NCI-H2029 (cell line): Measurements from ENCODE around the gene CACNA1C.

Source experiments
- DNase-seq: peaks from one replicate; lab custom pipeline; 2025; lab: John Stamatoyannopoulos, UW

The CACNA1C gene

DNA sequence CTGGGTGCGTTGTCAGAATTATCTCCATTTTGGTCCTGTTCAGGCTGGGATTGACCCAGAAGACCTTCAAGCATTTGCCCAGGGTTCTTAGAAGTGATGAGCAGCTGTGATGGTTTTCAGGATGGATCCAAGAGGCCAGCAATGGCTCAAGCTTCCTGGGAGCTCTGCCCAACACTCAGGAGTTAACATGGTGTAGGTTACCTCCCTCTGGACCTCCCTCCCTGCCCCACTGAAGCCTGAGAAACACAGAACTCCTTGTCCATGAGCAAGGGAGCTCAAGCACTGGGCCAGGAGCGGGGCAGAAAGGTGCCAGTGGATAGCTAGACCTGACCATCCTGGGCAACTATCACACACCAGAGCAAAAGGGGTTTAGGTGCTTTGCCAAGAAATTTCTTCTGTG lies 593.6 kb downstream of the CACNA1C start:
- no peak for DNase-seq

DNA sequence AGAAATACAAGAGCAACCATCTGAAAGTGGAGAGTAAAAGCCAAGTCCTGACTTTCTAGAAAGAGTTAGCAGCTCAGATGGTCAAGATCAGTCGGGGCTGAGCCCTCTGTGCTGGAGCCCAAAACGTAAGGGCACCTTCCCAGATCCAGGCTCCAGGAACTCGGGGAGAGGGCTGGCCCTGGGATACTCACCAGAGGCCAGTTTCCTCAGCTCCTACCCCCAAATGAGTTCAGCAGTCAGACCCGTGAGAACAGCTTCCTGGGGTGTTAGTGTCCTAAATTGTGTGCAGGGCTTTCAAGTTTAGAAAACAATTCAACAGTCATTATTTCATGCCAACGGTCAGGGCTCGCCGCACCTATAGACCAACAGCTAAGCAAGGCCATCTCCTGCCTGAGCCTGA lies 594.4 kb downstream of the CACNA1C start:
- no peak for DNase-seq

DNA sequence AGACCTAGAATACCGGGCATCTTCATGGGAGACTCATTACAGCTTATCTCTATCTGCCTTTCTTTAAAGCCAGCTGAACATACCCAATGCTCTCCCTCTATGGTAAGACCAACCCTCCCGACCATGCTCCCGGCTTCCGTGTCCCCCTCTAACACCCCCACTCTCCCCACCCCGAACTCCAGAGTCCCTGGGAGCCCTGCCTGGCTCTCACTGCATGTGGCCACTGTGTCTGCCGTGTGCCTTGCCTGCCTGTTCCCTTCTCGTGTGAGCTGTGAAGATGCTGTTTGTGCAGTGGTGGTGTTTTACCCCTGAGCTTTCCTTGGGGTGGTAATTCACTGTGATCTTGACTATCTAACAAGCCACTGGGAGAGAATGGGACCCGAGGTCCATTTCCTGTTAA lies 595.6 kb downstream of the CACNA1C start:
- no peak for DNase-seq

DNA sequence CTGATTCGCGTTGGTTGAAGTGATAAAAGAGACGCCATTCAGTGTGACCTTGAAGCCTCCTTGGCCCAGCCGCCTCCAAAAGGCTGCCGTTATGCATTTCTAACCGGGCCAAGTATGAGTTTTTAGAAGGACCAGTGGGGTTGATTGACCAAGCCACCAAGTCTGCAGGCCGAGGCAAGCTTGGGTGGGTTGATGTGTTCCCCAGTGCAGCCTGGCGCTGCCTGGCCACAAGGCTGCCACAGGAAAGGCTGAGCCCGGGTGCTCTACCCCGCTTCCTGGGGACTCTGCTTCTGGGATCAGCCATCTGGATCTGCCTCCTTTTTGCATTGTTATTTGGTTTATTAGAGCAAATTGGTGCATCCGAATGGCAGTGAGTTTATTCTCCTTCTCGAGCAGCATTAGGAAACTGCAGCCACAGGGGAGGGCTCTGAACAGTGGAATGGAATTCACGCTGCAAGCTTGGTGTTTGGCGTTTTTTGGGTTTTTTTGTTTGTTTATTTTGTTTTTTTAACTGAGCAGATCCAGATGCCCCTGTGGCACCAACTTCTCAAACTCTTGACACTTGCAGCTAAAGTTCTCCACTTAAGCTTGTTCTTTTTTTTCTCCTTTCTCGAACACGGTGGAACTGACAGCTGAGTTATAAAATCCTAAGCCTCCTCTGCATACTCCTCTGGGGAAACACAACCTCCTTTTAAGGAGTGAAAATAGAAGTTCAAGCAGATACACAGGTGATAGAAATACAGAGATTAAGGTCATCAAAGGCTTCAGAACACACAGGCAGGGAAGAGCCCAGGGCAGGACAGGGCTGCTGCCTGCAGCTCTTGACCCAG lies 596.6 kb downstream of the CACNA1C start:
- DNase-seq: no peak

DNA sequence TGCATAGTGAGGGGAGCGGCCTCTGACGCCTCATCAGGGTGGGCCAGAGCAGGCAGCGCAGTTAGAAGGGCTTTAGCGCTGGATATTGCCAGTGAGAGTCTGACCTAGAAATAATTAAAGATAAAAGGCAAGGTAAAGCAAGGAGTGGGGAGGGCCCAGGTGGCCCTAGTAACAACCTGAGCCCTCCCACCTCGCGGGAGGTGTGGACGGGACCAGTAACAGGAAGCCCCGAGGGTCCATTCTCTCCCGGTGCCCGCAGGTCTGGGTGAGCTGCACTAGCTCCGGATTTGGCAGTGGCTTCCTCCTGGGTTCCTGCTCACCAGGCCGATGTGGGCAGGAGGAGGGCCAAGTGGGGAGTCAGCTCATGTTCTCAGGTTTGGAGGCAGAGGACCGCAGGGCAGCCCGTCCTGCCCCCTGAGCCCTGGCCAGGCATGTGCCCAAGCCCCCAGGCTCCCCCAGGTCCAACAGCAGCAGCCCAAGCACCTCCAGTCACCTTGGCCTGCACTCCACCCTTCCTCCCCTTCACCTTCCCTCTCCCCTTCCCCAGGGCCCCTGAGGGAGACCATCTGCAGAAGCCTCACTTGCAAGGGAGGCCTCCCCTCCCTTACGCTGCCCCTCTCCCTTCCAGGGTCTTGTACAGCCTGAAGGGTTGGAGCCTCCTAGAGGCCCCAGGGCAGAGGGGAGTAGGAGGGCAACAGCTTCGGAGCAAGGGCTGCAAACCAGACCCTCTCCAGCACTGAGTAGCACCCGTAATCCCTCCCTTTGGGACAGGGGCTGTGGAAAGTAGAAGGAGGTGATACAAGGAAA lies 597.7 kb downstream of the CACNA1C start:
- DNase-seq: no peak

DNA sequence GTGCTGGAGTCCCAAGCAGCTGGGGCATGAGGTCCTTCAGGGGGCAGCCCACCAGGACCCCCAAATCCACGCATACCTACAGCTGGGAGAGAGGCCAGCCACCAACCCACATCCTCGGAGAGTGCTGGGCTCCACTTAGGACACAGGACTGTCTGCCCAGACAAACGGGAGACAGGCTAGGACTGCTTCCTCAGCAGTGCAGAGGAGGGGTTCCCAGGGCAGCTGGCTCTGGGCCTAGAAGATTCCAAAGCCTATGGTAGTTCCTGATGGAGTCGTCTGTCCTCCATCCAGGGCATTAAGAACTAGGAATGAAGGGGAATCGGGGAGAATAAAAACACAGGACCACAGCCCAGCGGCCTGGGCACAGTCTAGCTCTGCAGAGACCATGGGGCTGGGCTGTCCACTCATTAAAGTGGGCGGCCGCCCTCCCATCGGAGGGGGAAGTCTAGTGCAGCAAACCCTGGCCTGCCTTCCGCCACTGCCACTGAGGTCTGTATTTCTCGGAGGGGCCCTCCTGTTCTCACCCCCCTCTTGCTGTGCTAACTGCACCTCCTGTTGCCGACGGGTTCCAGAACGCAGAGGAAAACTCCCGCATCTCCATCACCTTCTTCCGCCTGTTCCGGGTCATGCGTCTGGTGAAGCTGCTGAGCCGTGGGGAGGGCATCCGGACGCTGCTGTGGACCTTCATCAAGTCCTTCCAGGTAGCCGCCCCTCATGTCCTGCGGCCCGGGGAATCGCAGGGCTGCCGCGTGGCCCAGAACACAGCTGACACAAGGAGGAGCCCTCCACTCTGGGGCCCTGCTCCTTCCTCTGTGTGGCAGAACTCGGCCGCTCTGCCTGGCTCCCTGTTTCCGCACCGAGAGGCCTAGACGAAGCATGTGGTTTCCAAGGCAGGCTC lies 598.5 kb downstream of the CACNA1C start:
- no peak for DNase-seq

DNA sequence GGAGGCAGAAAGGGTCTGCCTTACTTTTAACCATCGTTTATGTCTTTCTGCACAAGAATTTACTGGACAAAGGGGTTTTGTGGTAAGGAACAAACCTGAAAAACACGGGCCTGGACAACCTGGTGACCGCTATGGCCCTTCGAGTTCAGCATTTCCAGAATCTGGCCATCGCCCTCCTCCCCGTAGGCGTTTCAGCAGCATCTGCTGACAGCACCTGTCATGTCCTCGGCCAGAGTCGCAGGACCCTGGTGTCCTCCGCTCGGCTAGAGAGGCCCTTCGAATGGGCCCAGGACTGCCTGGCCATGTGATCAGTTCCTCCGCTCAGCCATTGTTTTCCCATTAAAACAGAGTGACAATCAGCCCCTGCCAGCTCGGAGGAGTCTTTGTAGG lies 599.2 kb downstream of the CACNA1C start:
- no peak for DNase-seq

DNA sequence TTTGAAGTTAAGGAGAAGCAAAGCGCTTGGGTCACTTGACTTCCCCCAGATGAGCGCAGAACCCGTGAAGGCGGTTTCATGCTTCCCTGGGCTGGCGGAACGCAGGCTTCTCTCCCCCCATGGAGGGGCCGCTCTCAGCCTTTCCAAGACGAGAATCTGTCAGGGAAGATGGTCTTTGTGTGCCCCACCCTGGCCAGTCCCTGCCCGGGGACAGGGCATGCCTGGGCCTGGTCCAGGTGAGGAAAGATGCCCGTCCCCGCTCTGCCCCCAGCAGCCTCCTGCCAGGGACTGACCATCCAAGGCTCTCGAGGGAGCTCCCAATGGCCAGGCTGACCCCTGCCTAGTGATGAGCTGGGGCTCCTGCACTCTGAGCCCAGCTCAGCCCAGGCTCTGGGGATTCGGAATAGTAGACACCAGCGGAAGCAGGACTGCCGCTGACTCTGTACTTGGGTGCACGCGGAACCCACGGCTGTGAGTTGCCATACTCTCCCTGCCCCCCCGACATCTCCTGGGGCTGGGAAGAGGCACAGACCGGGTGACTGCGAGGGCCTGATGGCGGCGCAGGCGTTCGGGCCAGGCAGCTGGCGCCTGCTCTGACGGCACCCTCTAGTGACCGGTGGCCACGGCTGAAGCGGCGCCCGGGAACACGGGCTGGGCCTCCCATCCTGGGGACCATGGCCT lies 599.8 kb downstream of the CACNA1C start:
- no peak for DNase-seq

DNA sequence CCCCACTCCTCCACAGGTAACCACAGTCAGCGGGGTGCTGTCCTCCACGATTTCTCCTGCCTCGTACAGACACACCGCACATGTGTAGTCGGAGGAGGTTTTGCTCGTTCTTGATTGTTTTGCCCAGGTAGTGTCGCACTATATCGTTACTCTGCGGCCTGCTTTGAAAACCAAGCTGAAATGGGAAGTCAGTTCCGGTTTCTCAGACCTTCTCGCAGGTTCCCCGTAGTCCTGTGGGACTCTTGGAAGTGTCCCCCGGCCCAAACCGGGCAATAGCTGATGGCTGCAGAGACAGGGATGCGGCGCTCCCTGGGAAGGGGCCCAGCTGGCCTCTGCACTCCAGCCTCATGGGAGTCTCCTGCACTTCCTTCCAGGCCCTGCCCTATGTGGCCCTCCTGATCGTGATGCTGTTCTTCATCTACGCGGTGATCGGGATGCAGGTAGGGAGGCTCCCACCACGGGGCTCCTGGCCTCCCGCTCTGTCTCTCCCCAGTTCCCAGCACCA lies 600.7 kb downstream of the CACNA1C start:
- DNase-seq: no peak

DNA sequence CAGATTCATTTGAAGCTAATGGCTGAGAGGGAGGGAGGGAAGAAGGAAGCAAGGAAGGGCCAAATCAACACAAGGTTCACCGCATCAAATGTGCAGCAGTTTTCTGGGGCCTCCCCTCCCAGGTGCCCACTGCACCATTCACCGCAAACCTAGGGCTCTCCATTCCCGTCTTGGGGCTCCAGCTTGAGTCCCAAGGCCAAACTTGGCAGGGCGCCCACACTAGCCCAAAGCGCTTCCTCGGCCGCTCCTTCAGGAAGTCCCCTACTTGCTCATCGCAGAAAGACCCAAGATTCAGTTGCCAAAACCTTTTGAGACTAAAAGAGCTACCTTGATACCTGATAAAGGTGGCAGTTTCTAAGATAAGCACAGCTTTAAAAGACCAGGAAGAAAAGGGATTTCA lies 601.5 kb downstream of the CACNA1C start:
- no peak for DNase-seq

DNA sequence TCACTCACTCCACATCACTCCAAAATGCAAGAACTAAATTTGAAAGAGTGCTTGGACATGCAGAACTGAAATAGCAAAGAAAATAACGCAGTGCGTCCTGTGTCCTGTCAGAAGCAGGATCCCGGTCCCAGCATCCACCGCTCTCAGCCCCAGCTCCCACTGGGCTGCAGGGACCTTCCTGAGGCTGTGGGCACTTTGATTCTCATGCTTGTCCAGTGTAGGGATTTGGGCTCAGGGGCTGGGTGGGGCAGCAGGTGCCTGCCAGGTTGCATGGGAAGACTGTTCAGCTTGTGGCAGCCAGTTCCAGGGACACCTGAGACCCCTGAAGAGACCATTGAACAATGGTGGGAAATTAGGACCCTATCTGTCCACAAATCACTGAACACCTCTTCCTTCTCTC lies 602.0 kb downstream of the CACNA1C start:
- no peak for DNase-seq

DNA sequence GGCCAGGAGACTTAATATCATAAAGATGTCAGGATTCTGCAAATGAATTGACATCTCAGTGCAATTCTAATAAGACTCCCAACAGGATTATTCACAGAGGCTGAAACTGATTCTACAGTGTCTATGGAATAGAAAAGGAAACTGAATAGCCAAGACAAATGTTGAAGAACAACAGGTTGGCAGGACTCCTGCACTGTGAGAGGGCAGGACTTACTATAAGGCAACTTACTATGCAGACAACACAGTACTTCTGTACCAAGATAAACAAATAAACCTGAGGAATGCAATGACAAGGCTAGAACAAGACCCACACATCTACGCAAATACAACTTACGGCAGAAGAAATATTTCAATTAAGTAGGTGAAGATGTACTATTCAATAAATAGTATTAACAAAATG lies 609.7 kb downstream of the CACNA1C start:
- DNase-seq: no peak

DNA sequence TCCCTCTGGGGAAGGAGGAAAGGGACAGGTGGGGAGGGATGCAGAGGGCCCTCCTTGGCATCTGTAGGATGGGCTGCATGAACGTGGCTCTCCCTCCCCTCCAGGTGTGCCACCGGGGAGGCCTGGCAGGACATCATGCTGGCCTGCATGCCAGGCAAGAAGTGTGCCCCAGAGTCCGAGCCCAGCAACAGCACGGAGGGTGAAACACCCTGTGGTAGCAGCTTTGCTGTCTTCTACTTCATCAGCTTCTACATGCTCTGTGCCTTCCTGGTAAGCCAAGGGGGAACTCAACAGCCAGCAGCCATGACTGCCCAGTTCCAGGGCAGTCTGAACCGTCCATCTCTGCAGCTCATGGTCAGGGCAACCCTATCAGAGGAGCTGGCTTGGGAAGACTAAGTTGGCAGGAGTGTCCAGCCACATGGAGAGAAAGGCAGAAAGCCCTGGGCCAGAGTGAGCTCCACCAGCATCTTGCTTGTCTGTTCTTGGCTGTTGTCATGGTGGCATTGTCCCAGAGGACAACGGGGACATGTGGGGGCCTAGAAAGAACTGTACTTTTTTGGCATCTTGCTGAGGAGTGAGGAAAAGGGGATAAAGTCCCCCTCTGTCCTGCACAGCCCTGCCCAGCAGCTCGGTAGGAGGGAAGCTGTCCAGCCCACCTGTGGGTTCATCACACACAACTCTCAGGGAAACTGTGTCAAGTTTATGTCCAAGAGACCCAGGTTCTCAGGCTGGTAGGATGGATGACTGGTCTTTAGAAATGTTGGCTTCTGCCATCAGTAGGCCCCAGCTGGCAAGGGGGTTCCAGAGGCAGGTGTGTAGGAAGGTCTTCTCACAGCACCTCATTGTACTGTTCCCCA lies 612.2 kb downstream of the CACNA1C start:
- DNase-seq: no peak

DNA sequence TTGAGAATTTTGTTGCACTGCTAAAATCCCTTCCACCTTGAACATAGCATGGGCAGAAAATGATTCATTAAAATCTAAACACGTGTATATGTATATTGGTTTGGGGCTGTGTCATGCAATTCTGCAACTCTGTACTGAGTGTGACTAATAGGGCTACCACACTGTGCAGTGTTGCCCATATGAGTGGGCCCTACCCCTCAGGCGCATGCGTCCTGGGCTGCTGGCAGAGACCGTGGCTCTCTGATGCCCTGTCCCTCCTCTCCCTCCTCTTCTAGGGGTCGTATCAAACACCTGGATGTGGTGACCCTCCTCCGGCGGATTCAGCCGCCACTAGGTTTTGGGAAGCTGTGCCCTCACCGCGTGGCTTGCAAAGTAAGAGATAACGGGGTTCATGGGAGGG lies 613.6 kb downstream of the CACNA1C start:
- no peak for DNase-seq

DNA sequence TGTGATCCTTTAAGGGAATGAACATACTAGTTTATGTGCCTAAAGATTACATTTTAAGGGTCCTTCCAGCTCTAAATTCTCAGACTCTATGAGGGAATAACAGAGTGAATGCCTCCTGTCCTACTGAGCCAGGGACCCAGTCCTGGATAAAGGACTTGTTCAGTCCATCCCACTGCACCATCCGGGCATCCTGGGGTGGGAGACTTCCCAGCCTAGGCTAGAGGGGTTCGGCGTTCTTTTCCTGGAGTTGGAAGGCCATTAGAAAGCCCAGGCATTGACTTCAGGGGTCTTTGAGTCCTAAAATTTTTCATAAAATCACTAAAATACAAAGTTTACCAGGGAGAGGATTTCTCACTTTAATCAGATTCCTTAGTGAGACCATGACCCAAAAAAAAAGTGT lies 614.1 kb downstream of the CACNA1C start:
- DNase-seq: no peak

DNA sequence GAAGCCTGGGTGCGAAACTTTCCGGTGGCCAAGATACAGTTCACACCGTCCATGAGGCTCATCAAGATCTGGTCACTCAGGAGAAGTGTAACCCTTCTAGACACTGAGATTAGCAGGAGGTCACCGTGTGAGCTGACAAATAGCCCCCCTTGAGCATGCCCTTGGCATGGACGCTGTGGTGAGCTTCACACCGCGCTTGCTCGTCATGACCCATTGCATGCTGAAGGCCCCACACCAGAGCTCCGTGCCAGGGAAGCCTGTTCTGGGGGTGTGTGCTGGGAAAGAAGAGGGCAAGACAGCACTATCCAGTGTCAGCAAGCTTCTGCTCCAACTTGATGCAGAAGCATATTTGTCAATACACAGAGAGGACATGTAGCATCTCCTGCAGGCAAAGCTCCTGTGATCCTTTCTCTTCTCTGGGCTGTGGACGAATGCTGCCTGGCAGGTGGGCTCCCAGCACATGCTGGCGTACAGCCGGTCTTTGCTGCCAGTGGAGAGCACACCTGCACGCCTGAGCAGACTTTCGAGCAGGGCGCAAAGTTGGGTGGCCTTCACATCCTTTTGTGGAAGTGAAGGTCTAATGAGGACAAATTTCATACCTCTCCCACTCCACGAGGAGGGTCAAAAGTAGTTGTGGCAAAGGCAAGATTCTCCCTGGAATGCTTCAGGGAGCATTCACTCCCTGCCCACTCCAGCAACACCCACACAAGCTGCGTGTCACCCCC lies 615.1 kb downstream of the CACNA1C start:
- no peak for DNase-seq

DNA sequence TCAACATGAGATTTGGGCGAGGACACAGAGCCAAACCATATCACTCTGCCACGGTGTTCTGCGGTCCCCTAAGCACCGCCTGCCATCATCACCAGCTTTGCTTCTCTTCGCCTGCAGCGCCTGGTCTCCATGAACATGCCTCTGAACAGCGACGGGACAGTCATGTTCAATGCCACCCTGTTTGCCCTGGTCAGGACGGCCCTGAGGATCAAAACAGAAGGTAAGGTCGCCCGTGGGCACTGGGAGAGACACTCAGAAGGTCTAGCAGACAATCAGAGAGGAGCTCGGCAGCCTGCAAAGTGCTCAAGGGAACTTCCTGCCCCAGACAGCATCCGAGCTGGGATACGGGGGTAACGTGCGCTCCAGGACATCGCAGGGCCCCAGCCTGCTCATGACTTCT lies 616.0 kb downstream of the CACNA1C start:
- DNase-seq: no peak

DNA sequence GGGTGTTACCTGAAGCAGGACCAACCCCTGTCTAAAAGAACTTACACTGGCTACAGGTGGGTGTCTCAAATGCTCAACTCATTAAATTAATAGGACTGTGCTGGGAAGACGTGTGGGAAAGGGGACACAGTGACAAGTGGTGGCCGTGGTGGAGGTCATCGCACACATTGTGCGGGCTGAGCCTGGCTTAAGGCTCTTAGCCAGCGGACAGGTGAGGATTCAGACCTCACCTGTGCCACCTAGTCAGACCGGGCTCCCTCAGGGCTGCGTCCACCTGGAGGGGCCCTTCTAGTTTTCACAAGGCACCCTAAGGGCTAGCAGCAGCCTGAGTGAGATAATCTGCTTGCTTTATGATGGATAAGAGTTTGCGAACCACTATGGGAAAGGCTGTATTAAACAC lies 616.8 kb downstream of the CACNA1C start:
- DNase-seq: no peak

DNA sequence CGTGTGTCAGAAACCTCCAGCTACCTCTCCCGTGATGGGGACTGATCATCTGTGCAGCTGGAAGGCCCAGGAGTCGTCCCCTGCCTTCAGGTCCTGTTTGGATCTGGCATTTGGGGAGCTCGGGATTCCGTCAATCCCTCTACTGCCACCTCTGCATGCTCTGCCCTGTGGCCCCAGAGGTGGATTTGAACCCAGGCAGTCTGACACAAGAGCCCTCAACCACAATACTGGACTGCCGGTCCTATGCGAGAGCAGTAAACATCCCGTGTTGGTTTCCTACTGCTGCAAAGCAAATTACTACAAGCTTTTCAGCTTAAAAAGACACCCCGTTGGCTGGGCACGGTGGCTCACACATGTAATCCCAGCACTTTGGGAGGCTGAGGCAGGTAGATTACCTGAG lies 620.1 kb downstream of the CACNA1C start:
- no peak for DNase-seq
